ENCODE measurements around the gene CEP85. TPM values are rescaled to one million over a fixed set of nuclear protein-coding genes. Genes with fewer than 3 reads are reported as not detected.

The CEP85 gene
- total and polyA plus RNA-seq, 2 of the 13 experiments (the other 11 are each of a cell fraction or from before 2014, with no cell fraction given): 16.1 to 26.7 TPM

DNA sequence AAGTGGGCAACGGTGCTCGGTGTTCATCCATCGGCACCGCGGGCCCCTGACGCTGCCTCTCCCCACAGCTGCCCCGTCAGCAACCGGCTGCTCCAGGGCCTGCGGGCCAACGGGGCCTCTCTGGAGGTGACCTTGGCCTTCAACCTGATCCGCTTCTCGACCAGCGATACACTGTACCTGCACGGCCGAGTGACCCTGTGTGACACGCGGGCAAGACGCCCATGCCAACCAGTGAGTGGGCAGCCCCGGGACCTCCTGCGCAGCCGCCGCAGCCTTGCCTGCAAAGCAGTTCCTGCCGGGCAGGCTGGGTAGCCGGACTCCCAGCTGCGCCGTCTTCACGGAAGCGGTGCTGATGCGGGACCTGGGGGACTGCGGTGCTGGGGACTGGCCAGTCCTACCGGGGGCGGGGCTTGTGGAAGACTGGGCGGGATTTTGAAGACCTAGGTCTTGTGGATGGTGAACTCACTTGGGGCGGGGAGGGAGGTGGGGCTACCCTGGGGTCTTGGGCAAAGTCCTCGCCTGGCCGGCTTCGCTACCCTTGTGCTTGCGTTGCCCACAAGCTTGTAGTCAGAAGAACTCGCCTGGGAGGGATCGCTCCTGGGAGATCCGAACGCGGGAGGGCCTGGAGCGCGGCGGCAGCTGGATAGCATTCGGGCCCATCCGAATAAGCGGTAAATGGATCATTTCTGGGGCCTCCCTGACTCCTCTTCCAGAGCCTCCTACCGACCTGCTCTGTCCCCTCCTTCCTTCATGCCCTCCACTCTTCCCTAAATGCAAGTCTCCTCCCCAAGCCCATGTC lies 8.8 kb upstream of the CEP85 start (continued):
- TF ChIP-seq, protein P1, sequence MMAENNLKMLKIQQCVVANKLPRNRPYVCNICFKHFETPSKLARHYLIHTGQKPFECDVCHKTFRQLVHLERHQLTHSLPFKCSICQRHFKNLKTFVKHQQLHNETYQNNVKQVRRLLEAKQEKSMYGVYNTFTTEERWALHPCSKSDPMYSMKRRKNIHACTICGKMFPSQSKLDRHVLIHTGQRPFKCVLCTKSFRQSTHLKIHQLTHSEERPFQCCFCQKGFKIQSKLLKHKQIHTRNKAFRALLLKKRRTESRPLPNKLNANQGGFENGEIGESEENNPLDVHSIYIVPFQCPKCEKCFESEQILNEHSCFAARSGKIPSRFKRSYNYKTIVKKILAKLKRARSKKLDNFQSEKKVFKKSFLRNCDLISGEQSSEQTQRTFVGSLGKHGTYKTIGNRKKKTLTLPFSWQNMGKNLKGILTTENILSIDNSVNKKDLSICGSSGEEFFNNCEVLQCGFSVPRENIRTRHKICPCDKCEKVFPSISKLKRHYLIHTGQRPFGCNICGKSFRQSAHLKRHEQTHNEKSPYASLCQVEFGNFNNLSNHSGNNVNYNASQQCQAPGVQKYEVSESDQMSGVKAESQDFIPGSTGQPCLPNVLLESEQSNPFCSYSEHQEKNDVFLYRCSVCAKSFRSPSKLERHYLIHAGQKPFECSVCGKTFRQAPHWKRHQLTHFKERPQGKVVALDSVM (CRISPR knock-in tag; IDR thresholded peaks at IDR 0.05): peak; percentile 42; the same call in 1 of the 2 replicates
- 0 out of 2 replicates have a peak, but pooled peaks have one; percentile 19 for TF ChIP-seq FOXC1 (CRISPR knock-in tag; IDR thresholded peaks at IDR 0.05; ENCODE audit: borderline replicate concordance)
- 0 out of 2 replicates have a peak, but pooled peaks have one; percentile 31 for TF ChIP-seq SIN3A (IDR thresholded peaks at IDR 0.05; ENCODE audit: borderline replicate concordance, low read depth, low read length)
- TF ChIP-seq FOXA1 (IDR thresholded peaks at IDR 0.05): no peak
- peak; percentile 33; the same call in 1 of the 2 replicates for TF ChIP-seq FOXA1 (CRISPR knock-in tag; IDR thresholded peaks at IDR 0.05)
- TF ChIP-seq ISX (CRISPR knock-in tag; conservative IDR thresholded peaks at IDR 0.05): no peak
- no peak; the same call in 1 of the 2 replicates for TF ChIP-seq GATAD2A (CRISPR knock-in tag; IDR thresholded peaks at IDR 0.05)
- TF ChIP-seq U2AF1 (optimal IDR thresholded peaks at IDR 0.05; ENCODE audit: low read depth, low read length): peak; percentile 68
- TF ChIP-seq ZNF543 (CRISPR knock-in tag; IDR thresholded peaks at IDR 0.05): no peak
- TF ChIP-seq NFYB (CRISPR knock-in tag; IDR thresholded peaks at IDR 0.05): peak; percentile 20; the same call in 1 of the 2 replicates
- peak; percentile 68 for TF ChIP-seq ZNF274 (CRISPR knock-in tag; IDR thresholded peaks at IDR 0.05)
- TF ChIP-seq, protein P2, sequence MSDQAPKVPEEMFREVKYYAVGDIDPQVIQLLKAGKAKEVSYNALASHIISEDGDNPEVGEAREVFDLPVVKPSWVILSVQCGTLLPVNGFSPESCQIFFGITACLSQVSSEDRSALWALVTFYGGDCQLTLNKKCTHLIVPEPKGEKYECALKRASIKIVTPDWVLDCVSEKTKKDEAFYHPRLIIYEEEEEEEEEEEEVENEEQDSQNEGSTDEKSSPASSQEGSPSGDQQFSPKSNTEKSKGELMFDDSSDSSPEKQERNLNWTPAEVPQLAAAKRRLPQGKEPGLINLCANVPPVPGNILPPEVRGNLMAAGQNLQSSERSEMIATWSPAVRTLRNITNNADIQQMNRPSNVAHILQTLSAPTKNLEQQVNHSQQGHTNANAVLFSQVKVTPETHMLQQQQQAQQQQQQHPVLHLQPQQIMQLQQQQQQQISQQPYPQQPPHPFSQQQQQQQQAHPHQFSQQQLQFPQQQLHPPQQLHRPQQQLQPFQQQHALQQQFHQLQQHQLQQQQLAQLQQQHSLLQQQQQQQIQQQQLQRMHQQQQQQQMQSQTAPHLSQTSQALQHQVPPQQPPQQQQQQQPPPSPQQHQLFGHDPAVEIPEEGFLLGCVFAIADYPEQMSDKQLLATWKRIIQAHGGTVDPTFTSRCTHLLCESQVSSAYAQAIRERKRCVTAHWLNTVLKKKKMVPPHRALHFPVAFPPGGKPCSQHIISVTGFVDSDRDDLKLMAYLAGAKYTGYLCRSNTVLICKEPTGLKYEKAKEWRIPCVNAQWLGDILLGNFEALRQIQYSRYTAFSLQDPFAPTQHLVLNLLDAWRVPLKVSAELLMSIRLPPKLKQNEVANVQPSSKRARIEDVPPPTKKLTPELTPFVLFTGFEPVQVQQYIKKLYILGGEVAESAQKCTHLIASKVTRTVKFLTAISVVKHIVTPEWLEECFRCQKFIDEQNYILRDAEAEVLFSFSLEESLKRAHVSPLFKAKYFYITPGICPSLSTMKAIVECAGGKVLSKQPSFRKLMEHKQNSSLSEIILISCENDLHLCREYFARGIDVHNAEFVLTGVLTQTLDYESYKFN (CRISPR knock-in tag; conservative IDR thresholded peaks at IDR 0.05): peak; percentile 60
- 0 out of 2 replicates have a peak, but pooled peaks have one; percentile 29 for TF ChIP-seq KDM6A (CRISPR knock-in tag; IDR thresholded peaks at IDR 0.05; ENCODE audit: low read depth)
- TF ChIP-seq ZNF292 (CRISPR knock-in tag; IDR thresholded peaks at IDR 0.05; ENCODE audit: borderline replicate concordance, low read depth): peak; percentile 91
- TF ChIP-seq, protein P3, sequence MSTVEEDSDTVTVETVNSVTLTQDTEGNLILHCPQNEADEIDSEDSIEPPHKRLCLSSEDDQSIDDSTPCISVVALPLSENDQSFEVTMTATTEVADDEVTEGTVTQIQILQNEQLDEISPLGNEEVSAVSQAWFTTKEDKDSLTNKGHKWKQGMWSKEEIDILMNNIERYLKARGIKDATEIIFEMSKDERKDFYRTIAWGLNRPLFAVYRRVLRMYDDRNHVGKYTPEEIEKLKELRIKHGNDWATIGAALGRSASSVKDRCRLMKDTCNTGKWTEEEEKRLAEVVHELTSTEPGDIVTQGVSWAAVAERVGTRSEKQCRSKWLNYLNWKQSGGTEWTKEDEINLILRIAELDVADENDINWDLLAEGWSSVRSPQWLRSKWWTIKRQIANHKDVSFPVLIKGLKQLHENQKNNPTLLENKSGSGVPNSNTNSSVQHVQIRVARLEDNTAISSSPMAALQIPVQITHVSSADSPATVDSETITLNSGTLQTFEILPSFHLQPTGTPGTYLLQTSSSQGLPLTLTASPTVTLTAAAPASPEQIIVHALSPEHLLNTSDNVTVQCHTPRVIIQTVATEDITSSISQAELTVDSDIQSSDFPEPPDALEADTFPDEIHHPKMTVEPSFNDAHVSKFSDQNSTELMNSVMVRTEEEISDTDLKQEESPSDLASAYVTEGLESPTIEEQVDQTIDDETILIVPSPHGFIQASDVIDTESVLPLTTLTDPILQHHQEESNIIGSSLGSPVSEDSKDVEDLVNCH (CRISPR knock-in tag; IDR thresholded peaks at IDR 0.05): no peak; the same call in 1 of the 2 replicates
- TF ChIP-seq, protein P4, sequence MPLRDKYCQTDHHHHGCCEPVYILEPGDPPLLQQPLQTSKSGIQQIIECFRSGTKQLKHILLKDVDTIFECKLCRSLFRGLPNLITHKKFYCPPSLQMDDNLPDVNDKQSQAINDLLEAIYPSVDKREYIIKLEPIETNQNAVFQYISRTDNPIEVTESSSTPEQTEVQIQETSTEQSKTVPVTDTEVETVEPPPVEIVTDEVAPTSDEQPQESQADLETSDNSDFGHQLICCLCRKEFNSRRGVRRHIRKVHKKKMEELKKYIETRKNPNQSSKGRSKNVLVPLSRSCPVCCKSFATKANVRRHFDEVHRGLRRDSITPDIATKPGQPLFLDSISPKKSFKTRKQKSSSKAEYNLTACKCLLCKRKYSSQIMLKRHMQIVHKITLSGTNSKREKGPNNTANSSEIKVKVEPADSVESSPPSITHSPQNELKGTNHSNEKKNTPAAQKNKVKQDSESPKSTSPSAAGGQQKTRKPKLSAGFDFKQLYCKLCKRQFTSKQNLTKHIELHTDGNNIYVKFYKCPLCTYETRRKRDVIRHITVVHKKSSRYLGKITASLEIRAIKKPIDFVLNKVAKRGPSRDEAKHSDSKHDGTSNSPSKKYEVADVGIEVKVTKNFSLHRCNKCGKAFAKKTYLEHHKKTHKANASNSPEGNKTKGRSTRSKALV (CRISPR knock-in tag; IDR thresholded peaks at IDR 0.05): 0 out of 2 replicates have a peak, but pooled peaks have one; percentile 70
- peak; percentile 55; the same call in 1 of the 2 replicates for TF ChIP-seq BRD4 (CRISPR knock-in tag; IDR thresholded peaks at IDR 0.05)
- peak; percentile 58; the same call in 1 of the 2 replicates for TF ChIP-seq THAP11 (CRISPR knock-in tag; IDR thresholded peaks at IDR 0.05)
- no peak for TF ChIP-seq ZNF768 (CRISPR knock-in tag; IDR thresholded peaks at IDR 0.05)
- peak; percentile 57; the same call in 1 of the 2 replicates for TF ChIP-seq POGZ (CRISPR knock-in tag; IDR thresholded peaks at IDR 0.05)

All from HepG2 (cell line).